ENCODE measurements around the gene EMC9.
A peak's percentile ranks its signal among the peaks of the same experiment; 100 is the strongest.
"Not testable (repeated sequence)": the region's sequence is repeated elsewhere in the genome, so short reads cannot be mapped to it uniquely, and the experiment has no call there.

Gene EMC9

GRCh38 chr14:24108336-24108874, 33.0 kb downstream of the EMC9 start:
- no peak for DNase-seq (ENCODE audit: low read depth)

DNA sequence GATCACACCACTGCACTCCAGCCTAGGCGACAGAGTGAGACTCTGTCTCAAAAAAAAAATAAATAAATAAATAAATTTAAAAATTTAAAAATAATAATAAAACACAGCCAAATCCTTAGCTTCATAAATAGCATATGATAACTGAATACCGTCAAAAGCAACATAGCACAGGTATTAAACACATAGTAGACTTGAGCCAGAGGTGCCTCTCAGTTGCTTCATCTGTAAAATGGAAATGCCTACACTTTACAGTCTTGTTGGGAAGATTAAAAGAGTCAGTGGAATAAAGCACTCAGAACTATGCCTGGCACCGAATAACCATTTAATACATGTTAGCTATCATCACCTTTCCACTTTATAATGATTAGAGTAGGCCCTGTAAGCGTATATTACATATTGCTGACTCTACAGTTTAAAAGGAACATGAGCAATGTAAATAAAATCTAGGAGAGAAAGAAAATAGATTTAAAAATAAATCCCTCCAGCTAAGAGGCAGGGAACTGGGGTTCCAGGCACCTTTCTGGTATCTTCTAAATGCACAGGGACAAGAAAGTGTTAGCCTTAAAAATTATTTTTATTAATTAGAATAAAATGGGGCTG, 34.6 kb downstream of the EMC9 start:
- DNase-seq (ENCODE audit: low read depth): no peak

DNA sequence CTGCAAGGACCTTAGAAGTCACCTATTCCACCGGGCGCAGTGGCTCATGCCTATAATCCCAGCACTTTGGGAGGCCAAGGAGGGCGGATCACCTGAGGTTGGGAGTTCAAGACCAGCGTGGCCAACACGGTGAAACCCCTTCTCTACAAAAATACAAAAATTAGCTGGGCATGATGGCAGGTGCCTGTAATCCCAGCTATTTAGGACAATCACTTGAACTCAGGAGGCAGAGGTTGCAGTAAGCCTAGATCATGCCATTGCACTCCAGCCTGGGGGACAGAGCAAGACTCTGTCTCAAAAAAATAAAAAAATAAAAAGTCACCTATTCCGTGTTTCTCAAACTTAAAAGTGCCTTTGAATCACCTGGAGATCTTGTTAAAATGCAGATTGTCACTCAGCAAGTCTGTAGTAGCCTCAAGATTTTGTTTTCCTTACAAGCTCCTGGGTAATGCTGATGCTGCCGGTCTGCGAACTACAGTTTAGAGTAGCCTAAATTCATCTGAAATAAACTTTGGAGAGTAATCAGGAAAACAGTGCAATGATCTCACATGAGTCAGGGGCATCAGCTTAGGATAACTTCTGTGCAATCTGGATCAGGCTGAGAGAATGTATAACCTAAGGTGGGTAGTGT, 35.7 kb downstream of the EMC9 start:
- DNase-seq (ENCODE audit: low read depth): not testable (repeated sequence)

GRCh38 chr14:24103451-24103850, 37.9 kb downstream of the EMC9 start:
- DNase-seq (ENCODE audit: low read depth): no peak

DNA sequence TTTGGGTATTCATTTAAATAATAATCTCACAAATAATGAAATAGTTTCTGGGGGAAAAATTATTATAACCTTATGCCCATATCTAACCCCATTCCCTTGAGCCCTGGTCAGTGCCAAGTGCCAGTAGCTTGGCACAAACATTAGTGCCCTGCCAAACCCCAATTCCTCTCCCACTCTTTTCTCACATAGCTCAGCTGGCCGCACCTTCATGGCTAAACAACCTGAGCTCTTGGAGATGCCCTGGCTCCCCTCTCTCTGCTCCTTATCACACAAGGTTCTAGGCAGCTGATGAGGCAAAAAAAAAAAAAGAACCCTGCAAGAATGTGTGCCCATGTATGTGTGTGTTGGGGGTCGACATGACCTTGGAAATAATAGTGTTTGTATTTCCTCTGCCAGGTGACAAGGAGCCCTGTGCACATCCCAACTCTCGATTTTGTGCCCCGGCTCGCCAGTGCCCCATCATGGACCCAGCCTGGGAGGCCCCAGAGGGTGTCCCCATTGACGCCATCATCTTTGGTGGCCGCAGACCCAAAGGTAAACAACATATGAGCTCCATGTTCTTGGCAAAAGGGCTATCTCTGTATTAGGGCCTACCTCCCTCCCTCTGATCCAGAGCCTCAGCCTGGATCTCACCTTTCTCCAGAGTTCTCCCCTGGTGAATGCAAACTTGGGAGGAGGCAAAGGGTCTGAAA, 38.9 kb downstream of the EMC9 start:
- no peak for DNase-seq (ENCODE audit: low read depth)

DNA sequence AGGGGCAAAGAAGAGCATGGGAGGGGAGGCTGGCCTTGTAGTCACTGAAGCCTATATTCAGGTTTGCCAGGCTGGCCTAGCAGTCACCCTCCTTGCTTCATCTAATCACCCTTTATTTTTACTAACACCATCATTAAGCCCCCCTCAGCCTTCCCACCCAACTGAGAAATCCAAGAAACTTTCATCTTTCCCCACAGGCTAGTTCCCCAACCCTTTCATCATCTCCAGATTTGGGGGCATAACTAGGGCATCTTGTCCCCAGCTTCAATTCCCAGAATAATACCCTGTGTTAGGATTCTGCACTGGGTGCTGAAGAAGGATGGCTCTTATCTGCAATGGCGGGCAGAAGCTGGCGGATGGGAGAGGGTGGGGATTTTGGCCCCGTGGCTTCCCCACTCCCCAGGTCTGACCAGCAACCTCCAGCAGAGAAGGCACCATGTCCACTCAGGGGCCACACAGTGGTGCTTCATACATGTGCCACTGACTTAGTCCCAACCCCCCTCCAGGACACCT, 40.4 kb downstream of the EMC9 start:
- no peak for DNase-seq (ENCODE audit: low read depth)

- DNase-seq (ENCODE audit: low read depth): no peak
These were observed 41.0 kb downstream of the EMC9 start for GRCh38 chr14:24100197-24100981.

DNA sequence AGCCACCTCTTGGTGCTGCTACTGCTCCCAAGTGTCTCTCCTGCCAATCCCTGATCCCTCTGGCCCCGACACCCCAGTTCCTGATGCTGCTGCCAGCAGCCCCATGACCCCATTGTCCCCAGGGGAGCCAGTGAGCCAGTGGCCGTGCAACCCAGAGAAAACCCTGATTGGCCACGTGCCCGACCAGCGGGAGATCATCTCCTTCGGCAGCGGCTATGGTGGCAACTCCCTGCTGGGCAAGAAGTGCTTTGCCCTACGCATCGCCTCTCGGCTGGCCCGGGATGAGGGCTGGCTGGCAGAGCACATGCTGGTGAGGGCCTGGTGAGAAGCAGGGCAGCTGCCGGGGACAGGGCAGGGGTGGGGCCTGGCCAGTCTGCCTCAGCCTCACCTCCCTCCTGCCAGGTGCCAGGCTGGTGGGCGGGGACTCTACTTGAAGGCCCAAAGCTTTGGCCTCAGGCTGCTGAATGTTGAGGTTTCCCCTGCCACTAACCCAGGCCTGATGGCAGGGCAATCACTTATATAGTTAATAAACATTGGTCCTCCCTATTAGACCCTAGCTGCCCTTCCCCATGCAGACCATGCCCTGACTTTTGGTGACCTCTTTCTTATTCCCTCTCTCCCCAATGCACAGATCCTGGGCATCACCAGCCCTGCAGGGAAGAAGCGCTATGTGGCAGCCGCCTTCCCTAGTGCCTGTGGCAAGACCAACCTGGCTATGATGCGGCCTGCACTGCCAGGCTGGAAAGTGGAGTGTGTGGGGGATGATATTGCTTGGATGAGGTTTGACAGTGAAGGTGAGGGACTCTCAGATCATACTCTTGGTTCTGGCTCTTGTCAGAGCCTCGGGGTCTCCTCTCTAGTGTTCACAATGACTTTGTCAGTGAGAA, 42.2 kb downstream of the EMC9 start:
- DNase-seq (ENCODE audit: low read depth): no peak

GRCh38 chr14:24098229-24098926, 43.0 kb downstream of the EMC9 start:
- no peak for DNase-seq (ENCODE audit: low read depth)

- DNase-seq (ENCODE audit: low read depth): no peak
These were observed 44.7 kb downstream of the EMC9 start for GRCh38 chr14:24096545-24097181.

DNA sequence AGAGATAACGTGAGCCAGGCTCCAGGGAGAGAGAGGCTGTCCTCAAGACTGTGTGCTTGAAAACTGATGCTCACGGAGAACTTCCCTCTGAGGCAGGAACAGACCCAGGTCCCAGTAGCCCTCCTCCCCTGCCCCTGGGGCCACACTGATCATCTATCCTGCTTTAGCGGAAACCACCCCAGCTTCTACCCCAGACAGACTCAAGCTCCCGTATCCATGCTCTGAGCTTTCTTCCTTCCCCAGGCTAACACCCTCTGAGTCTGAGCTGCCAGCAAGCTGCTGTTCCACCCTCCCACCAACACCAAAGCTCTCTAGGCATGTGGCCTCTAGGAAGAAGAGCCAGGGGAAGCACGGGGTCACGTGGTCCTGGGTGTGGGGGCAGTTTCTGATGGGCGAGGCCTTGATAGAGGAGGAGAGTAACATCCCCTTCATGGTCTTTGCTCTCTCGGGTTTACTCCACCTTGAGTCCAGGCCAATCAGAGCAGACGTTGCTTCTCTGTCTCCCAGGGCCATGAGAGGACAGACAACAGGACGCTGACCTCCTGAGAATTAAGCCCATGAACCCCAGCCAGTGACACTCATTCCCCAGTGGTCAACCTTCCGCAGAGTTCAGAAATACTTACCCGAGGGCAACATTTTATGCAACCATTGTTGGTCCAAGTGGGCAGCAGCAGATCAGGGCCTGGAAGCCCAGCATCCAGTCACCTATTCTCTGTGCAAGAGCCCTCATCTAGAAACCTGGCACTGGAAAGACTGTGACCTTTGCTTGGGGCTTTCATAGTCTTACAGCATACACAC, 45.9 kb downstream of the EMC9 start:
- DNase-seq (ENCODE audit: low read depth): no peak

DNA sequence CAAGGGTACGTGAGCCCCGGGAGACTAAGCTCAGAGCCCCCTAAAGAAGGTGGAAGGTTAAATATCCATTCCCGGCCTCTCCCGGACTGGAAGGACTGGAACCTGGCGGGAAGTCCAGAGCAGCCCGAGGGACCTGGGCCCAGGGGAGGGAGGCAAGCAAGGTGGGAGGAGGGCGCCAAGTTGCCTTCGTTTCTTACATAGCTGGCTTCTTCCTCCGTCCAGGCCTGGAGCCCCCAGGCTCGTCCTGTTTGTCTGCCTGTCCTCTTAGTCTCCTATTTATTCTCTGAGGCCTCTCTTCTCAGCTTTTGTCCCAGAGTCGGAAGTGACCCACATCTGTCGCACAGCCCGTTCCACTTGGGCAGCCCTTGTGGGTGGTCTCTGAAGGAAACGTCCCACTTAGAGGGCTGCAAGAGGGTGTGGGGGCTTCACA, 46.5 kb downstream of the EMC9 start:
- no peak for DNase-seq (ENCODE audit: low read depth)

DNA sequence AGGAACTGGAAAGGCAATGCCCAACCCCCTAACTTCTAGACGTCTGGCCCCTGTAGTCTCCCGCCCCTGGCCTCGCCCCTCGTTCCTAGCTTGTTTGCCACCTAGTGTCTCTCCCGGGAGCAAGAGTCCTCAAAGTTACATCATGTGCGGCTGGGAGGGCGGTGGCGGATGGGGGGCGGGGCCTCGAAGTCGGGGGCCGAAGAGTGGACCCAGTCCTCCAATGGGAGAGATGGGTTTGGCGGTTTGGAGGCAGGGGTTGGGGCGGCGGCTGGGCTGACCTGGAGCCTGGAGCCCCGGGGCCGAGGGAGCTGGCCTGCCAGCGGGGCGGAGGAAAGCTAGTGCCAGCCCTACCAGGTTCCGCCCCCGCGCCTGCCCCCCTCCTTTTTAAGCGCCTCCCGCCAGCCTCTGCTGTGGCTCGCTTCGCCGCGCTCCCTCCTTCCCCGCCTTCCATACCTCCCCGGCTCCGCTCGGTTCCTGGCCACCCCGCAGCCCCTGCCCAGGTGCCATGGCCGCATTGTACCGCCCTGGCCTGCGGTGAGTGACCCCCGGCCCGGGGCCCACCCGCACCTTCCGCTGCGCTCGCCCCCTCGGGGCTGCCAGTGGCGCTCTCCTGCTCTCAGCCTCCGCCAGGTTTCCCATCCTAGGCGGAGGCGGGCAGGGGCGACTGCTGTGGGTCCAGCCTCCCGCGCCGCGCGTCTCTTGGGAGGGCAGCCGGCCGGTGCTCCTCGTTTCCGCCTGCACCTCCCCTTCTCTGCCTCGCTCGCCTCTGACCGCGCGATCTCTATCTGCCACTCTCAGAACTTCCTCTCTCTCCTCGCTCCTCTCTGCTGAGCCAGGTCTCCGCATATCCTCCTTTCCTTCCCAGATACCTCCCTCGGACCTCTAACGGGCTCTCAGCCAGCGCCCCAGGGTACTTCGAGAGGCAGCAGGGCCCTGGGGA, 47.2 kb downstream of the EMC9 start, which contains the start of gene PCK2:
PCK2 (plus strand) TSS at position 411 of the 940 bp plus-strand sequence; CDS start at position 506, 95 bp downstream.
- peak; percentile 56 for DNase-seq (ENCODE audit: low read depth)

DNA sequence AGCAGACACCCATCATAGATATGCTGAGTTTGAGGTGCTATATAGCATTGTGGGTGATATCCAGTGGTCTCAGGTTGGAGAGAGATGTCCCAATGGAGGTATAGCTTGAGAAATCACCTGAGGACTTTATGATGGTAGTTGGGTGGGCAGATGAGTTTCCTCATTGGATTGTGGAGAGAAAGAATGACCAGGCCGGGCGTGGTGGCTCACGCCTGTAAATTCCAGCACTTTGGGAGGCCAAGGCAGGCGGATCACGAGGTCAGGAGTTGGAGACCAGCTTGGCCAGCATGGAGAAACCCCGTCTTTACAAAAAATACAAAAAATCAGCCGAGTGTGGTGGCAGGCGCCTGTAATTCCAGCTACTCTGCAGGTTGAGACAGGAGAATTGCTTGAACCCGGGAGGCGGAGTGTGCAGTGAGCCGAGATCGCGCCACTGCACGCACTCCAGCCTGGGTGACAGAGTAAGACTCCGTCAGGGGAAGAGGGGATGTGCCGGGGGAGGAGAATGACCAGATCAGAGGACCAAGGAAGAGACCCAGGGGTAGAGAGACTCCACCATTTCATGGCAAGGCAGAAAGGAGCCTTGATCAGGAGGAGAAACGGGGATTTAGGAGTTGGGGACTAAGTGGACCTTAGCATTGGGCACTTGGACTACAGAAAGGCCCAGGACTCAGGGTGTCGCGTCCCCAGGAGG, 48.0 kb downstream of the EMC9 start:
- DNase-seq (ENCODE audit: low read depth): no peak

- DNase-seq (ENCODE audit: low read depth): no peak
These were observed 48.7 kb downstream of the EMC9 start for GRCh38 chr14:24092505-24093206.

DNA sequence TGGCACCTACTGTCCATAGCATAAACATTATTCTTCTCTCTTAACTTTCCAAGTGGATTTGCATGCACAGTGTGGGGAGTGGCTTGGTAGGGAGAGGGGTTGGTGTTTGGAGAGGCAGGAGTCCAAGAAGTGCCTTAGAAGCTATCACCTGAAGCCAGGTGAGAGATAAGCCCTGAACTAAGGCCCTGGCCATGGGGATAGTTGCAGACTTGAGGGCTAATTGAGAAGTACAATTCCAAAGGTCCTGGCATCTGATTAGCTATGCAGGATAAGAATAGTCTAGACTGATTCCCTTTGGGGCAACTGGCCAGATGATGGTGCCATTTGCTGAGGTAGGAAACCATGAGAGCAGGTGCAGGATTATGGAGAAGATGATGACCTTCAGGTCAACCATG, 49.3 kb downstream of the EMC9 start:
- DNase-seq (ENCODE audit: low read depth): no peak

GRCh38 chr14:24089890-24090289, 51.5 kb downstream of the EMC9 start:
- DNase-seq (ENCODE audit: low read depth): no peak
